GM20431 (cell line): ENCODE measurements around the gene ABCB8.
"Not testable (repeated sequence)": the region's sequence is repeated elsewhere in the genome, so short reads cannot be mapped to it uniquely, and the experiment has no call there.

Experiments used
- in situ Hi-C: fragments of 300-500 bp; cut with MseI, MboI; formaldehyde crosslinking; loops from one replicate; pipeline ENCODE4 v1.15.0; 2020; ENCODE audit warnings: low sequenced_read_pairs; ENCODE audit not compliant: unreplicated experiment

Gene ABCB8

GRCh38 chr7:151028948-151029501, 775 bp downstream of the ABCB8 start:
- in situ Hi-C loops = no loop called here

DNA sequence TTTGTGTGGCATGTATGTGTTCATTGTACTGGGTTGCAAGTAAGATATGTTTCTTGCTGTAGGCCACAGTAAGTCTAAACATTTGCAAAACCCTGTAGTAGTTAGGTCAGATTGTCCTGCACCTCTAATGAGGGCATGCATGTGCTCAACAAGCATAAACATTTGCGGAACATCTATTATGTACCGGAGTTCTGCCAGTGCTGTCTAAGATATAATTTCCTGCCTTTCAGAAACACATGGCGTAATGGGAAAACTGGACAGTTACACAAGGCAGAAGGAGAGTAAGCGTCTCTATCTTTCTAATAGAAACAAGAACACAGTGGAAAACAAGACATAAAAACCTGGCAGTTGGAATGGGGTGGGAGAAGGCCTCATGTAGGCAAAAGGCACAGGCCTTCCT, 2.8 kb downstream of the ABCB8 start:
- in situ Hi-C loops = no loop called here

GRCh38 chr7:151032936-151033863, 5.0 kb downstream of the ABCB8 start:
- in situ Hi-C loops = no loop called here

DNA sequence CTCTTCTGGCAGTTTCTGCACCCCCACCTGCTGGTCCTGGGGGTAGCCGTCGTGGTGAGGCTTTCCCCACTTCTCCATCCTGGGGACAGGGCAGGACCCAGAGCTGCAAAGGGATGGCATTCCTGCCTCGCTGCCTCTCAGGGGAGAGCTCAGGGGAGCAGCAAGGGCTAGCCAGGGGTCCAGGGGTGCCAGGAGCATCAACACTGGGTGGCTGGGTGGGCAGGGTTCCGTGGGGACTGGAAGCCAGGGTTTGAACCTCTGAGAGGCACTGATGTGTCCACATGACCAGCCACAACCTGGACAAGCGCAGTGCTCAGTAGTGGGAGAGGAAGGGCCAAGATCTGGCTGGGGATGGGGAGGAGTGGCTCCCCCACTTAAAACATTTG, 5.6 kb downstream of the ABCB8 start:
- in situ Hi-C loops = no loop called here

DNA sequence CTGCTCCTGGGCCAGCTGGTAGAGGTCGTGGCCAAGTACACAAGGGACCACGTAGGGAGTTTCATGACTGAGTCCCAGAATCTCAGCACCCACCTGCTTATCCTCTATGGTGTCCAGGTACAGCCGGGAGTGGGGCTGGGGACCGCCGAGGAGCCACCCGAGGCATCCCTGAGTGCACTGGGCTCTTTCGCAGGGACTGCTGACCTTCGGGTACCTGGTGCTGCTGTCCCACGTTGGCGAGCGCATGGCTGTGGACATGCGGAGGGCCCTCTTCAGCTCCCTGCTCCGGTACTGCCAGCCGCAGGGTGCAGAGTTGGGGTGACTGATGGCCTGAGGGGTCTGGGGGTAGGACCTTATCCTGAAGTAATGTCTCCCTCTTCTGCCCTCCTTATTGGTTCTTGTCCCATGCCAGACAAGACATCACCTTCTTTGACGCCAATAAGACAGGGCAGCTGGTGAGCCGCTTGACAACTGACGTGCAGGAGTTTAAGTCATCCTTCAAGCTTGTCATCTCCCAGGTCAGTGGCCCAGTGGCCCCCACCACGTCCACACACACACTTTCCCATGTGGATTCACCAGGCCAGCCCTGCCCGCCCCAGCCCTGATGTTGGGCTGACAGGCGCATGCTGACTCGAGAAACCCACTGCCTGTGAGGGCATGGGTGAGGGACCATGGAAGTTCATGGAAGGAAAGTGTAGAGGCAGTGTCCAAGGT, 6.2 kb downstream of the ABCB8 start:
- in situ Hi-C loops = no loop called here

DNA sequence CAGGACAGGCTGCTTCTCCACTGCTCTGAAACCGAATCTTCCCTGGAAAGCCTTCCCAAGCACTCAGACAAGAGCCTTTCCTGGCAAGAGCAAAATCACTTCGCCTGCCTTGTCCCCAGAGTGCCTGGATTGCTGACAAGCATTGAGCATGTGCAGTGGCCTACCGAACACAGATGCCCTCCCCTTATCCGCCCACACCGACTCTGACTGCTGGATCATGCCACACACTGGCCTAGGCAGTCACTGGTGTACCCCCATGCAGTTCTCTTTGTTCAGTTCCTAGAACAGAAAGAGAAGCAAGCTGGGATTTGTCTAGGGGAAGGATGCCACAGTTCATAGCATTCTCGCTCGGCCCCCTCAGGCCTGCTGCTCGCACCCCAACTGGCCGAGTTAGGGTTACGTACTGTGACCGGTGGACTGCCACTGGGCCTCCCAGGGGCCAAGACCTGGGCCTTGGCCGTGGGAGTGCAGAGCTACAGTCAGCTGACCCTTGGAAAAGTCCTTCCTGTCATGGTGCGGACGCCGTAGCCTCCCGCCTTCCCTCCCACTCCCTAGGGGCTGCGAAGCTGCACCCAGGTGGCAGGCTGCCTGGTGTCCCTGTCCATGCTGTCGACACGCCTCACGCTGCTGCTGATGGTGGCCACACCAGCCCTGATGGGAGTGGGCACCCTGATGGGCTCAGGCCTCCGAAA, 6.9 kb downstream of the ABCB8 start:
- in situ Hi-C loops = no loop called here

- in situ Hi-C loops = no loop called here
Measured at GRCh38 chr7:151035902-151036301, 7.7 kb downstream of the ABCB8 start.

DNA sequence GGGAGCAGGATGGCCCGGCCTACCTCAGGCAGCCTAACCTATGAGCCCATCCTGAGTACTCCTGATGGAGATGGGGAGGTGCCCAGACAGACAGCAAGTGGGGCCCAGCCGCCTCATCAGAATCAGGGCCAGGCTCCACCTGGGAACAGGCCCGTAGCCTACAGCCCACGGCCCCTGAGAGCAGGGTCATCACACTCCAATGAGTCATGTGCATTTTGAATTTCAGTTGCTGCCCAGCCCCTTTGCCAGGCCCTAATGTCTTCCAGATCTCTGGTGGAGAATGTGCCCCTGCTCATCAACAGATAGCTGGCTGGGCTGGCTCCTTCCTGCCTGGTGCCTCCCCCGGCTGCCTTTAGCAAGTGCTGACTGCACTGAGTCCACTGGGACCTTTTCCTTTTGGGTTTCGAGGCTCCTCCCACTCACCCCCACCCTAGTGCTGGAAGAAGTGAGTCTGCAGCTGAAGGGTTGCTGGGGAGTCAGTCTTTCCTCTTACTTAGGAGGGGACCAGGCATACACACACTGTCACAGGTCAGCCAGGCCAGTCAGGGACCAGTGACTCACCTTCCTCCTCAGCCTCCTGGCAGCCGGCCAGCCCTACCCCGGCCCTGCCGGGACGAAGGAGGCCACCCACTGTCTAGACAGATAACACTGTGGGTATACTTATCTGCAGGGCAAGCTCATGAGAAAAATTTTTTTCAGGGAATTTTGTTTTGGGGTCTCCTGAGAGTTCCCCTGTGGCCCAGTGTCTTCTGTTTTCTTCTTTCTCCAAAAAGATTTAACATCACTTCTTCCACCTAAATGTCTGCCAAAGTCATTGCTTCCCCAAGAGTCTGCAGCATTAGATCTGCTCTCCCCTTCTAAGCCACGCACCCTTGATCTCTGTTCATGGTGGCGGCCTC, 10.9 kb downstream of the ABCB8 start:
- in situ Hi-C loops = no loop called here

DNA sequence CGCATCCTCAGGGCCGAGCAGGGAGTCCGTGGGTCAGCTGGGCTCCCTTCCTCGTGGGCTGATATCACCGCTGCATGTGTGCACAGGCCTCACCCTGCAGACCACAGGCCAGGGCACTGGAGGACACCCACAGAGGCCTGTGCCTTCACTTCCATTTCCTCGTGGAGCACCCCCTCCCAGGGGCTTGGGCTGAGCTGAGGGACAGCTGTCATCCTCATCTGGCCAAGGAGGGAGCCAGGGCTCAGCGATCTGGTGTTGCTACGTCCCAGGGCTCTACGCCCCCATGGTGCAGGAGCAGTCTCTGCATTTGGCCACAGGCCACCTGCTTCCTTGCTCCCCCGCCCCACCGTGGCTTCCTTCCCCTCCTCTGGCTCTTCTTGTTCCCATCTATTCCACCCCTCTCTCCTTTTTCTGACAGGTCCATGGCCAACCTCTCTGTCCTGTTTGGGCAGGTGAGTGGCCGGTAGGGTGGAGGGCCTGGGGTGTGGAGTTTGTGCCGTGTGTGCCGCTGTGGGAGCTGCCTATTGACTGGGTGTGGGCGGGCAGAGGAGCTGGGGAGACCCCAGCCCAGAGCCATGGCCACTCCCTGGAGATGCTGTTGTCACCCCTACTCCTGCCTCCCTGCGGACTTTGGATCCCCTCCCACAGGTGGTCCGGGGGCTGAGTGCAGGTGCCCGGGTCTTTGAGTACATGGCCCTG, 11.7 kb downstream of the ABCB8 start:
- in situ Hi-C loops = no loop called here

DNA sequence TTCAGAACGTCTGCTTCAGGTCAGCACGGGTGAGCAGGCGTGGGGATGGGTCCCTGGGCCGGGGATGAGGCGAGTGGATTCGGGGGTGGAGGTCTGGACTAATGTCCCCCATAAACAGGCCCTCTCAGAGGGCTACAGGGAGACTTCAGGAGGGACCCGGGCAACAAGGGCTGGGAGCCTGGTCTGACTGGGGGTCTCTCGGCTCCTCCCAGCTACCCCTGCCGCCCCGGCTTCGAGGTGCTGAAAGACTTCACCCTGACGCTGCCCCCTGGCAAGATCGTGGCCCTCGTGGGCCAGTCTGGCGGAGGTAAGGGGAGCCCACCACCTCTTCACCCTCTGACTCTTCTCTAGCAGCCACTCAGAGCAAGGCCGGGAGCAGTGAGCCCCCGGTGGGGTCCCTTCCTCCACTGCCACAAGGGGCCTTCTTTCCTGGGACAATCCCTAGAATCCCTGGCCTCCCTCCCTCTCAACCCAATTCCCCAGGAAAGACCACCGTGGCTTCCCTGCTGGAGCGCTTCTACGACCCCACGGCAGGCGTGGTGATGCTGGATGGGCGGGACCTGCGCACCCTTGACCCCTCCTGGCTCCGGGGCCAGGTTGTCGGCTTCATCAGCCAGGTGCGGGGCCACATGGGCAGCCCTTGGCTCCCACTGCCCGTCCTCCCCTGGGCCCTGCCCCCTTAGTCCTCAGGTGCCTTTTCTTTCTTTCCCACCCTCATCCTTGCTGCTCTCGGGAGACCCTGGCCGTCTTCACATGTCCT, 12.5 kb downstream of the ABCB8 start:
- in situ Hi-C loops = no loop called here

DNA sequence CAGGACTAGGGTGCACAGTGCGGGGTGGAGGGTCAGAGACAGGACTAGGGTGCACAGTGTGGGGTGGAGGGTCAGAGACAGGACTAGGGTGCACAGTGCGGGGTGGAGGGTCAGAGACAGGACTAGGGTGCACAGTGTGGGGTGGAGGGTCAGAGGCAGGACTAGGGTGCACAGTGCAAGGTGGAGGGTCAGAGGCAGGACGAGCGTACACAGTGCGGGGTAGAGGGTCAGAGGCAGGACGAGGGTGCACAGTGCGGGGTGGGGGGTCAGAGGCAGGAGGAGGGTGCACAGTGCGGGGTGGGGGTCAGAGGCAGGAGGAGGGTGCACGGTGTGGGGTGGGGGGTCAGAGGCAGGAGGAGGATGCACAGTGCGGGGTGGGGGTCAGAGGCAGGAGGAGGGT, 15.2 kb downstream of the ABCB8 start:
- in situ Hi-C loops = not testable (repeated sequence)

- in situ Hi-C loops = no loop called here
Measured at GRCh38 chr7:151043959-151044358, 15.7 kb downstream of the ABCB8 start.

DNA sequence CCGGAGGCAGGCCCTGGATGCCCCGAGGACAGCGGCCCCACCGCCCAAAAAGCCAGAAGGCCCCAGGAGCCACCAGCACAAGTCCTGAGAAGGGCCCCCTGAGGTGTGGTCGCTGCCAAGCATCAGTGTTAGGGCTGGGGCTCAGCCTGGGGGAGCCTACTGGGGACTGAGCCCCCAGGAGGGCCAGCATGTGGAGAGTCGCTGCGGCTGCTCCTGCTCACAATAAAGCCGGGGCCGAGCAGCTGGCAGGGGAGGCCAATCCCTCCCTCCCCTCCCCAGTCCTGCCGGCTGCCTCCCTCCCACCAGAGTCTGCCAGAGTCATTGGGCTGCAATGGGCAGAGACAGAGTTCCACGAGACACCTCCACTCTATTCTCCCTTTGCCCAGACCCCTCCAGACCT, 17.0 kb downstream of the ABCB8 start:
- in situ Hi-C loops = no loop called here

GRCh38 chr7:151045967-151046366, 17.7 kb downstream of the ABCB8 start:
- in situ Hi-C loops = no loop called here

DNA sequence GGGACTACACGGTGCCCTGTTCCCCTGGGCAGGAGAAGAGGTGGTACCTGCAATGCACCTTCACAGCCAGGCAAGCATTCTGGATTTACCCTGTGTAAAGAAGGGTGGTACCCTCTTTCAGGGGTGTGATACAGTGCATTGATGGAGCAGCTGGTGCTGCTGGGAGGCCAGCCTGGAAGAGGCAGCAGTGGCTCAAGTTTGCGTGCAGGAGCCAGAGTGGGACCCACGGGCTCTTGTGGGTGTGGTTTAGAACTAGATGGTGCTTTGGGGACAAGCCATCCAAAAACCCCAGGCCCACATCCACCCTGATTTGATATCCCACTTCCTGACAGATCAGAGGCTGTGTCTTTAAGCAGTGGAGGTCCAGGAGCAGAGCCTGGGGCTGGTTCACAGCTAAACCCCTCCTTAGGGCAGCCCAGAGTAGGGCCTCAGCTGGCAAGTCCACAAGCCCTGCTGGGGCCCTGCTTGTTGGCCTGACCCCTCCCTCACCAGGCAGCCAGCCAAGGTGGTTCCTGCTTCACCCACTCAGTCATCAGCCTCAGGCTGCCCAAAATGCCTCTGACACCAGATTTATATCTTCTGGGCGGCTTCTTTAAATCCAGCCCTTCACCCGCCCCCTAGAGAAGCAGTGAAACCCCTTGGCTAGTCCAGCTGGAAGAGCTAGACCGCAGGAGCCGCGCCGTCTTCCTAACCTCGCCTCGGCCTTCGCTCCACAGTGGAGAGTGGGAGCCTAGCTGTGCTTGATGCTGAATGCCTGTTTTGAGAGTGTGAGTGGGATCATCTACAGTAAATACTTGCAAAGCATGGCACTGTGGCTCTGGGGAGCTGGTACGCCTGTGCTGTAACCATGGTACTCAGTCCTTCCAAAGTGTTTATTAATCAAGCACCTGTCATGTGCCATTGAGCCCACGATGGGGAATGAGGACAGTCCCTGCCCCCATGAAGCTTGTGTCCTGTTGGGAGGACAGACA, 18.6 kb downstream of the ABCB8 start:
- in situ Hi-C loops = no loop called here

GRCh38 chr7:151047976-151048815, 19.9 kb downstream of the ABCB8 start, which contains the start of gene ASIC3:
TSS of gene ASIC3 (plus strand) at chr7:151048531. CDS start at chr7:151048886, 355 bp downstream.
- in situ Hi-C loops = no loop called here
